Thoracic aorta (tissue), 2 donors: ENCODE results near the gene PPARG. TPM values are rescaled to one million over a fixed set of nuclear protein-coding genes. Genes with fewer than 3 reads are reported as not detected.

Experiments
- ATAC-seq: fragments of 150-250 bp; one replicate; pipeline ENCODE4 v1.8.0; 2017; ENCODE audit warnings: low read depth; ENCODE audit not compliant: insufficient number of reproducible peaks, low FRiP score
- DNase-seq: peaks from one replicate; pipeline ENCODE4 v3.0.0-alpha.2; 2020; ENCODE audit warnings: low spot score
- H3K27ac ChIP-seq, 2 donors: fragments of 200-600 bp; sonication (generic); 1 replicate in 1 of 2; 2 replicates in 1 of 2; pipeline ENCODE4 v1.5.1; 2016; ENCODE audit warnings: mild to moderate bottlenecking in 2 of 2, moderate library complexity in 2 of 2
- H3K27me3 ChIP-seq: fragments of 200-600 bp; sonication (generic); replicated peaks from 2 replicates; pipeline ENCODE4 v1.6.0; 2016; ENCODE audit warnings: mild to moderate bottlenecking; ENCODE audit not compliant: insufficient read depth
- H3K36me3 ChIP-seq: fragments of 200-600 bp; sonication (generic); one replicate; pipeline ENCODE4 v1.5.1; 2016
- H3K4me1 ChIP-seq, 2 donors: fragments of 200-600 bp; sonication (generic); 1 replicate in 1 of 2; 2 replicates in 1 of 2; pipeline versions ENCODE4 v1.5.1 to v1.6.0; 2016; ENCODE audit warnings: low read depth in 2 of 2, mild to moderate bottlenecking in 1 of 2; ENCODE audit not compliant: control insufficient read depth in 1 of 2
- H3K4me3 ChIP-seq: fragments of 200-600 bp; sonication (generic); 2 replicates; pipeline ENCODE4 v1.5.1; 2016; ENCODE audit warnings: mild to moderate bottlenecking
- H3K9me3 ChIP-seq: fragments of 200-600 bp; sonication (generic); 2 replicates; pipeline ENCODE4 v1.5.1; 2016
- CTCF ChIP-seq: fragments of 200-600 bp; sonication (generic); IDR thresholded peaks from one replicate; pipeline ENCODE4 v1.5.1; 2019; ENCODE audit warnings: antibody characterized with exemption
- total RNA-seq, 2 donors: library from RNA; depleted of rRNA; stranded (reverse); fragments of >200 nt; gene quantifications; one replicate each; pipeline versions ENCODE4 v1.1.0 to v1.2.3, GENCODE V29; 2016

The PPARG gene
- total RNA-seq, 2 donors from 2014 or later: 8.5 to 13.1 TPM

- H3K4me1 ChIP-seq: no peaks in the 10 kb centered on the region
- no peak for TF ChIP-seq CTCF
- H3K9me3 ChIP-seq: no peaks in the 10 kb centered on the region
- no peaks in the 10 kb centered on the region for H3K27me3 ChIP-seq
- DNase-seq (no peak), ATAC-seq (no peak)
- H3K27ac ChIP-seq: no peak overlapping the region
- H3K36me3 ChIP-seq: no peaks in the 10 kb centered on the region
- no peak overlapping the region for H3K4me3 ChIP-seq
These were observed 65.1 kb downstream of the PPARG start for GRCh38 chr3:12353796-12354525.

GRCh38 chr3:12356175-12356574 is 67.3 kb downstream of the PPARG start:
- no peaks in the 10 kb centered on the region for H3K9me3 ChIP-seq
- no peak overlapping the region for H3K27ac ChIP-seq
- no peak overlapping the region for H3K4me3 ChIP-seq
- H3K36me3 ChIP-seq: no peaks in the 10 kb centered on the region
- ATAC-seq: no peak
- no peaks in the 10 kb centered on the region for H3K27me3 ChIP-seq
- TF ChIP-seq CTCF: no peak
- DNase-seq: no peak
- H3K4me1 ChIP-seq: no peaks in the 10 kb centered on the region

- H3K36me3 ChIP-seq: no peaks in the 10 kb centered on the region
- no peak for TF ChIP-seq CTCF
- H3K4me1 ChIP-seq: no peaks in the 10 kb centered on the region
- ATAC-seq (no peak), DNase-seq (no peak)
- H3K4me3 ChIP-seq: no peak overlapping the region
- no peaks in the 10 kb centered on the region for H3K9me3 ChIP-seq
- H3K27me3 ChIP-seq: no peaks in the 10 kb centered on the region
- no peak overlapping the region for H3K27ac ChIP-seq
These were observed 68.1 kb downstream of the PPARG start for GRCh38 chr3:12356996-12357395.

- no peak for TF ChIP-seq CTCF
- Histone ChIP-seq H3K4me3 (no peak overlapping the region), H3K9me3 (no peaks in the 10 kb centered on the region), H3K36me3 (no peaks in the 10 kb centered on the region), H3K27me3 (no peaks in the 10 kb centered on the region), H3K4me1 (no peaks in the 10 kb centered on the region), H3K27ac (no peak overlapping the region)
- ATAC-seq: no peak
- DNase-seq: no peak
These were observed 68.6 kb downstream of the PPARG start for GRCh38 chr3:12357456-12357855.

GRCh38 chr3:12363397-12364195 is 74.7 kb downstream of the PPARG start:
- H3K9me3 ChIP-seq: no peaks in the 10 kb centered on the region
- no peak for TF ChIP-seq CTCF
- no peak overlapping the region for H3K27ac ChIP-seq
- H3K4me3 ChIP-seq: no peak overlapping the region
- no peaks in the 10 kb centered on the region for H3K4me1 ChIP-seq
- ATAC-seq: no peak
- H3K36me3 ChIP-seq: no peaks in the 10 kb centered on the region
- no peaks in the 10 kb centered on the region for H3K27me3 ChIP-seq
- DNase-seq: no peak
